HL-60 (cell line): Measurements from ENCODE around the gene BOK.

Experiments
- DNase-seq, 2 experiments: peaks; one replicate each; pipeline ENCODE4 v3.0.0-alpha.2; 2010 to 2020; ENCODE audit warnings: low read depth in 1 of 2, low spot score in 1 of 2
- H3K27ac ChIP-seq: fragments of 250-450 bp; sonication (Bioruptor Pico); replicated peaks from 2 replicates; pipeline ENCODE4 v1.5.1; 2020; ENCODE audit warnings: mild to moderate bottlenecking, moderate library complexity
- H3K27me3 ChIP-seq: fragments of 250-450 bp; sonication (Bioruptor Pico); 2 replicates; pipeline ENCODE4 v1.5.1; 2021; ENCODE audit warnings: mild to moderate bottlenecking, moderate library complexity; ENCODE audit not compliant: insufficient read depth, poor library complexity, severe bottlenecking
- H3K4me3 ChIP-seq: replicated peaks from 2 replicates; pipeline ENCODE4 v1.5.1; 2011; ENCODE audit warnings: mild to moderate bottlenecking, control low read depth, low read length; ENCODE audit not compliant: insufficient read depth
- GABPA ChIP-seq: IDR thresholded peaks from 2 replicates; pipeline ENCODE4 v1.6.1; 2012; ENCODE audit warnings: low read depth
- POLR2AphosphoS5 ChIP-seq: IDR thresholded peaks from 2 replicates; pipeline ENCODE4 v1.6.1; 2012; ENCODE audit warnings: low read depth
- SPI1 ChIP-seq: IDR thresholded peaks from 2 replicates; pipeline ENCODE4 v1.6.1; 2012; ENCODE audit warnings: low read depth, mild to moderate bottlenecking, borderline replicate concordance
- TF ChIP-seq, protein P1 (sequence below): IDR thresholded peaks from 2 replicates; pipeline ENCODE4 v1.6.1; 2012; ENCODE audit warnings: low read depth; ENCODE audit not compliant: insufficient replicate concordance
- TF ChIP-seq, protein P2 (sequence below): IDR thresholded peaks from one replicate; pipeline ENCODE4 v1.5.1; 2011; ENCODE audit warnings: low read length, control low read depth, inconsistent platforms; ENCODE audit not compliant: insufficient read depth

Gene BOK

GRCh38 chr2:241554610-241555322, 3.8 kb upstream of the BOK start:
- no peak overlapping the region for H3K27ac ChIP-seq
- TF ChIP-seq, protein P1, sequence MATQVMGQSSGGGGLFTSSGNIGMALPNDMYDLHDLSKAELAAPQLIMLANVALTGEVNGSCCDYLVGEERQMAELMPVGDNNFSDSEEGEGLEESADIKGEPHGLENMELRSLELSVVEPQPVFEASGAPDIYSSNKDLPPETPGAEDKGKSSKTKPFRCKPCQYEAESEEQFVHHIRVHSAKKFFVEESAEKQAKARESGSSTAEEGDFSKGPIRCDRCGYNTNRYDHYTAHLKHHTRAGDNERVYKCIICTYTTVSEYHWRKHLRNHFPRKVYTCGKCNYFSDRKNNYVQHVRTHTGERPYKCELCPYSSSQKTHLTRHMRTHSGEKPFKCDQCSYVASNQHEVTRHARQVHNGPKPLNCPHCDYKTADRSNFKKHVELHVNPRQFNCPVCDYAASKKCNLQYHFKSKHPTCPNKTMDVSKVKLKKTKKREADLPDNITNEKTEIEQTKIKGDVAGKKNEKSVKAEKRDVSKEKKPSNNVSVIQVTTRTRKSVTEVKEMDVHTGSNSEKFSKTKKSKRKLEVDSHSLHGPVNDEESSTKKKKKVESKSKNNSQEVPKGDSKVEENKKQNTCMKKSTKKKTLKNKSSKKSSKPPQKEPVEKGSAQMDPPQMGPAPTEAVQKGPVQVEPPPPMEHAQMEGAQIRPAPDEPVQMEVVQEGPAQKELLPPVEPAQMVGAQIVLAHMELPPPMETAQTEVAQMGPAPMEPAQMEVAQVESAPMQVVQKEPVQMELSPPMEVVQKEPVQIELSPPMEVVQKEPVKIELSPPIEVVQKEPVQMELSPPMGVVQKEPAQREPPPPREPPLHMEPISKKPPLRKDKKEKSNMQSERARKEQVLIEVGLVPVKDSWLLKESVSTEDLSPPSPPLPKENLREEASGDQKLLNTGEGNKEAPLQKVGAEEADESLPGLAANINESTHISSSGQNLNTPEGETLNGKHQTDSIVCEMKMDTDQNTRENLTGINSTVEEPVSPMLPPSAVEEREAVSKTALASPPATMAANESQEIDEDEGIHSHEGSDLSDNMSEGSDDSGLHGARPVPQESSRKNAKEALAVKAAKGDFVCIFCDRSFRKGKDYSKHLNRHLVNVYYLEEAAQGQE: no peak
- no peak for TF ChIP-seq SPI1
- TF ChIP-seq, protein P2, sequence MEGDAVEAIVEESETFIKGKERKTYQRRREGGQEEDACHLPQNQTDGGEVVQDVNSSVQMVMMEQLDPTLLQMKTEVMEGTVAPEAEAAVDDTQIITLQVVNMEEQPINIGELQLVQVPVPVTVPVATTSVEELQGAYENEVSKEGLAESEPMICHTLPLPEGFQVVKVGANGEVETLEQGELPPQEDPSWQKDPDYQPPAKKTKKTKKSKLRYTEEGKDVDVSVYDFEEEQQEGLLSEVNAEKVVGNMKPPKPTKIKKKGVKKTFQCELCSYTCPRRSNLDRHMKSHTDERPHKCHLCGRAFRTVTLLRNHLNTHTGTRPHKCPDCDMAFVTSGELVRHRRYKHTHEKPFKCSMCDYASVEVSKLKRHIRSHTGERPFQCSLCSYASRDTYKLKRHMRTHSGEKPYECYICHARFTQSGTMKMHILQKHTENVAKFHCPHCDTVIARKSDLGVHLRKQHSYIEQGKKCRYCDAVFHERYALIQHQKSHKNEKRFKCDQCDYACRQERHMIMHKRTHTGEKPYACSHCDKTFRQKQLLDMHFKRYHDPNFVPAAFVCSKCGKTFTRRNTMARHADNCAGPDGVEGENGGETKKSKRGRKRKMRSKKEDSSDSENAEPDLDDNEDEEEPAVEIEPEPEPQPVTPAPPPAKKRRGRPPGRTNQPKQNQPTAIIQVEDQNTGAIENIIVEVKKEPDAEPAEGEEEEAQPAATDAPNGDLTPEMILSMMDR: no peak
- TF ChIP-seq POLR2AphosphoS5: no peak
- no peak for TF ChIP-seq GABPA
- DNase-seq: no peak

DNA sequence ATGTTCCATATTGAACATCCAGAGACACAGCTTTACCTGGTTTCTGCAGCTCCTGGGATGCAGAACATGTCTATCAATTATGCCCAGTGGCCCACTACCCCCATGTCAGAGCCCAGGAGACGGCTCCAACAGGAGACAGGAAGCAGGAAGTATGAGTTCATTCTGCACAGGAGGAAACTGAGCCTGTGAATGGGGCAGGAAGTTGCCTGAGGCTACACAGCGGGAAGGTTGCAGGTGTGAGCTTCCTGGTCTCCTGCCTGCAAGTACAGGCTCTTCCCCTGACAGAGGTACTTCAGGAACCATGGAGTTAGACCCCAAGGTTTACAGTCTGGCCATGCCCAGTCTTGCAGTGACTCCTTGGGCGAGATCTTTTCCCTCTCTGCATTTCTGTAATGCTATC, 2.8 kb upstream of the BOK start:
- no peak overlapping the region for H3K4me3 ChIP-seq
- H3K27me3 ChIP-seq: peaks cover 35% of the 10 kb centered on the region
- no peak for DNase-seq
- H3K27ac ChIP-seq: no peak overlapping the region
- TF ChIP-seq, protein P1: no peak
- TF ChIP-seq SPI1 (no peak), POLR2AphosphoS5 (no peak), GABPA (no peak)
- TF ChIP-seq, protein P2: no peak

More at GRCh38 chr2:241554610-241555322, 3.8 kb upstream of the BOK start:
- Histone ChIP-seq H3K27me3 (peaks cover 29% of the 10 kb centered on the region), H3K4me3 (no peak overlapping the region)

DNA sequence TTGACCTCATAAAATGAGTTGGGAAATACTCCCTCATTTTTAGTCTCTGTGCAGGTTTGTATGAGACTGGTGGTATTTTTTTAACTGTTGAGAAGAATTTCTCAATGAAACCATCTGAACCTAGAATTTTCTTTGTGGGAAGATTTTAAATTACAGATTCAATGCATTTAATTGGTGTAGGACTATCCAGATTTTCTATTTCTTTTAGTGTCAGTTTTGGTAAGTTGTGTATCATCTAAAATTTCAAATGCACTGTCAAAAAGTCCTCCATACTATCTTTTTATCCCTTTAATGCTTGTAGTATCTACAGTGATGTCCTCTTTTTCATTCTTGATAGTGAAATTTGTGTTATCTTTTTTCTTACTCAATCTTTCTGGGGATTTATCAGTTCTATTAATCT, 1.8 kb upstream of the BOK start:
- DNase-seq: no peak
- Histone ChIP-seq H3K4me3 (no peak overlapping the region), H3K27ac (no peak overlapping the region), H3K27me3 (peaks cover 32% of the 10 kb centered on the region)
- no peak for TF ChIP-seq SPI1
- TF ChIP-seq POLR2AphosphoS5: no peak
- TF ChIP-seq, protein P2: no peak
- no peak for TF ChIP-seq GABPA
- TF ChIP-seq, protein P1: no peak
